Ovary (tissue), 9 donors: Measurements from ENCODE around the gene DSP. TPM values are rescaled to one million over a fixed set of nuclear protein-coding genes. Genes with fewer than 3 reads are reported as not detected.

Experiments
- DNase-seq, 5 donors: peaks; one replicate each; pipeline ENCODE4 v3.0.0-alpha.2; 2019 to 2020
- H3K27ac ChIP-seq, 2 donors: fragments of 200-600 bp; one replicate each; pipeline versions ENCODE4 v1.5.1 to v1.8.0; 2019 to 2022
- H3K27me3 ChIP-seq: fragments of 200-600 bp; one replicate; pipeline ENCODE4 v1.8.0; 2022
- H3K36me3 ChIP-seq: fragments of 200-600 bp; sonication (generic); one replicate; pipeline ENCODE4 v1.5.1; 2019
- H3K4me1 ChIP-seq: one replicate; pipeline ENCODE4 v1.8.1; 2013; ENCODE audit warnings: mild to moderate bottlenecking, moderate library complexity; ENCODE audit not compliant: insufficient read depth
- H3K4me3 ChIP-seq: fragments of 200-600 bp; sonication (generic); one replicate; pipeline ENCODE4 v1.5.1; 2017
- H3K9me3 ChIP-seq, 2 donors: fragments of 200-600 bp in 1 of 2; sonication (generic) in 1 of 2; one replicate each; pipeline versions ENCODE4 v1.5.1 to v1.8.1; 2013 to 2019; ENCODE audit warnings: mild to moderate bottlenecking in 1 of 2, moderate library complexity in 1 of 2
- CTCF ChIP-seq, 3 donors: fragments of 450-650 bp in 2 of 3; fragments of 200-600 bp in 1 of 3; IDR thresholded peaks; one replicate each; pipeline versions ENCODE4 v1.5.1 to v1.8.0; 2016 to 2022; ENCODE audit warnings: antibody characterized with exemption in 3 of 3, mild to moderate bottlenecking in 1 of 3
- EP300 ChIP-seq: sonication (generic); formaldehyde crosslinking; IDR thresholded peaks from one replicate; pipeline ENCODE4 v1.6.1; 2017; ENCODE audit warnings: antibody characterized with exemption
- POLR2A ChIP-seq: fragments of 450-650 bp; IDR thresholded peaks from one replicate; pipeline ENCODE4 v1.6.1; 2017; ENCODE audit warnings: antibody characterized with exemption, mild to moderate bottlenecking, moderate library complexity
- WGBS, 3 donors: extraction: QIAGEN DNeasy Blood & Tissue Kit in 1 of 3; methylation state at CpG; one replicate each; pipeline versions ENCODE4 v1.1.5 to v1.1.7; 2013 to 2017; 5-methylcytosine and 5-hydroxymethylcytosine counted together
- intact Hi-C, 4 donors: fragments of 100-400 bp; cut with DNase I; formaldehyde crosslinking; loops; one replicate each; pipeline versions ENCODE4 v1.11.0 to v1.15.1; 2022 to 2023
- polyA plus RNA-seq, 2 donors: library from polyadenylated mRNA; stranded (reverse); fragments of 200-250 nt in 1 of 2; fragments of 350-450 nt in 1 of 2; fragmentation: Illumina TruSeq in 1 of 2; extraction: RNeasy Lipid Tissue Mini Kit (QIAGEN cat#74804) in 1 of 2; gene quantifications; one replicate each; pipeline ENCODE4 v1.2.3, GENCODE V29; 2013 to 2014
- total RNA-seq, 7 donors: library from RNA; depleted of rRNA in 2 of 7; stranded (reverse); fragments of >200 nt in 2 of 7; fragmentation: NEBNext Ultra II Directional in 3 of 7; extraction: Animal tissue kit (Norgen Biotek cat#: 25700) in 3 of 7; gene quantifications; one replicate each; pipeline versions ENCODE4 v1.1.0 to v1.2.4, GENCODE V29; 2016 to 2023
- donor health status: DM: no; HTN: no; CAD: no; lungs with moderate emphysema.
- donor health status: DM: no; HTN: no; CAD: no.
- donor health status: Bipolar disorder and iron deficiency.
- donor health status: DM: yes; HTN: yes; CAD: no.
- donor health status: DM: no; HTN: no; CAD: no.
- donor health status: DM: yes; HTN: yes; CAD: no.

DSP gene
- total and polyA plus RNA-seq, 9 donors: 2.1 to 65.7 (median 6.7) TPM

GRCh38 chr6:7500752-7501282 is 40.7 kb upstream of the DSP start:
- Histone ChIP-seq H3K36me3 (no peaks in the 10 kb centered on the region), H3K9me3 (no peaks in the 10 kb centered on the region), H3K4me3 (no peak overlapping the region), H3K4me1 (no peaks in the 10 kb centered on the region), H3K27me3 (no peaks in the 10 kb centered on the region), H3K27ac (no peak overlapping the region)
- no peak for DNase-seq
- intact Hi-C loops: no loop called here
- WGBS, 3 donors: 94% methylated on average over 10 of the region's 10 CpGs
- TF ChIP-seq POLR2A (no peak), EP300 (no peak), CTCF (IDR thresholded peaks at IDR 0.05) (no peak)

GRCh38 chr6:7502743-7503142 is 38.7 kb upstream of the DSP start:
- Histone ChIP-seq H3K4me1 (no peaks in the 10 kb centered on the region), H3K36me3 (no peaks in the 10 kb centered on the region), H3K27ac (no peak overlapping the region), H3K27me3 (no peaks in the 10 kb centered on the region), H3K9me3 (no peaks in the 10 kb centered on the region), H3K4me3 (no peak overlapping the region)
- 85 to 86% (median 86%) methylated on average over 11 of the region's 11 CpGs for WGBS, 3 donors
- TF ChIP-seq POLR2A: no peak
- no peak for TF ChIP-seq CTCF (IDR thresholded peaks at IDR 0.05)
- no peak for TF ChIP-seq EP300
- DNase-seq: no peak
- intact Hi-C loops: no loop called here

GRCh38 chr6:7504041-7504440 is 37.4 kb upstream of the DSP start:
- Histone ChIP-seq H3K27me3 (no peaks in the 10 kb centered on the region), H3K4me3 (no peak overlapping the region), H3K9me3 (no peaks in the 10 kb centered on the region), H3K36me3 (no peaks in the 10 kb centered on the region), H3K27ac (no peak overlapping the region), H3K4me1 (no peaks in the 10 kb centered on the region)
- TF ChIP-seq CTCF (IDR thresholded peaks at IDR 0.05) (no peak), POLR2A (no peak), EP300 (no peak)
- no peak for DNase-seq
- 76 to 82% (median 78%) methylated on average over 6 of the region's 6 CpGs for WGBS, 3 donors
- intact Hi-C loops: no loop called here

GRCh38 chr6:7505189-7505699 is 36.2 kb upstream of the DSP start:
- intact Hi-C loops: no loop called here
- no peaks in the 10 kb centered on the region for H3K9me3 ChIP-seq
- 24 to 26% (median 25%) methylated on average over 10 of the region's 10 CpGs for WGBS, 3 donors
- TF ChIP-seq CTCF (IDR thresholded peaks at IDR 0.05) (no peak), POLR2A (no peak), EP300 (no peak)
- no peak overlapping the region for H3K4me3 ChIP-seq
- no peak overlapping the region for H3K27ac ChIP-seq
- no peak for DNase-seq
- no peaks in the 10 kb centered on the region for H3K4me1 ChIP-seq
- H3K36me3 ChIP-seq: no peaks in the 10 kb centered on the region
- H3K27me3 ChIP-seq: no peaks in the 10 kb centered on the region
